Prostate gland (tissue), 2 donors: ENCODE results near the gene TTC22.

Experiments used
- CTCF ChIP-seq, 4 experiments: fragments of 200-600 bp in 2 of 4; fragments of 450-650 bp in 2 of 4; sonication (generic) in 2 of 4; IDR thresholded peaks; 1 replicate in 3 of 4; 2 replicates in 1 of 4; pipeline ENCODE4 v1.5.1; 2016 to 2019; ENCODE audit warnings: antibody characterized with exemption in 4 of 4, mild to moderate bottlenecking in 2 of 4, moderate library complexity in 2 of 4
- POLR2A ChIP-seq: fragments of 450-650 bp; IDR thresholded peaks from one replicate; pipeline ENCODE4 v1.6.1; 2016; ENCODE audit warnings: antibody characterized with exemption, mild to moderate bottlenecking
- POLR2AphosphoS5 ChIP-seq: sonication (generic); formaldehyde crosslinking; IDR thresholded peaks from one replicate; pipeline ENCODE4 v1.6.1; 2017; ENCODE audit warnings: antibody characterized with exemption

GRCh38 chr1:54815086-54815876 is 14.2 kb upstream of the TTC22 start:
- TF ChIP-seq CTCF (IDR thresholded peaks at IDR 0.05), result no peak
- no peak for TF ChIP-seq POLR2A
- no peak for TF ChIP-seq POLR2AphosphoS5
